Measurements from ENCODE around the gene SIPA1L3.

Gene SIPA1L3

GRCh38 chr19:37942516-37942902 lies 35.5 kb downstream of the SIPA1L3 start:
- no peak for DNase-seq (ENCODE audit: low read depth, low spot score)

- no peak for DNase-seq (ENCODE audit: low read depth, low spot score)
These were observed 36.5 kb downstream of the SIPA1L3 start for GRCh38 chr19:37943480-37943879.

GRCh38 chr19:37946132-37946531 lies 39.1 kb downstream of the SIPA1L3 start:
- DNase-seq (ENCODE audit: low read depth, low spot score), result no peak

GRCh38 chr19:37947778-37948177 lies 40.8 kb downstream of the SIPA1L3 start:
- no peak for DNase-seq (ENCODE audit: low read depth, low spot score)

- no peak for DNase-seq (ENCODE audit: low read depth, low spot score)
These were observed 41.4 kb downstream of the SIPA1L3 start for GRCh38 chr19:37948362-37948761.

- DNase-seq (ENCODE audit: low read depth, low spot score), result no peak
These were observed 43.6 kb downstream of the SIPA1L3 start for GRCh38 chr19:37950471-37951175.

GRCh38 chr19:37951816-37952210 lies 44.8 kb downstream of the SIPA1L3 start:
- no peak for DNase-seq (ENCODE audit: low read depth, low spot score)

- DNase-seq (ENCODE audit: low read depth, low spot score), result no peak
These were observed 46.3 kb downstream of the SIPA1L3 start for GRCh38 chr19:37953171-37953917.

- DNase-seq (ENCODE audit: low read depth, low spot score), result no peak
These were observed 46.9 kb downstream of the SIPA1L3 start for GRCh38 chr19:37953918-37954303.

- DNase-seq (ENCODE audit: low read depth, low spot score), result no peak
These were observed 47.4 kb downstream of the SIPA1L3 start for GRCh38 chr19:37954421-37954874.

GRCh38 chr19:37955986-37956385 lies 49.0 kb downstream of the SIPA1L3 start:
- DNase-seq (ENCODE audit: low read depth, low spot score), result no peak

- no peak for DNase-seq (ENCODE audit: low read depth, low spot score)
These were observed 50.2 kb downstream of the SIPA1L3 start for GRCh38 chr19:37957176-37957575.

- no peak for DNase-seq (ENCODE audit: low read depth, low spot score)
These were observed 52.7 kb downstream of the SIPA1L3 start for GRCh38 chr19:37959665-37960114.

GRCh38 chr19:37961198-37961597 lies 54.2 kb downstream of the SIPA1L3 start:
- no peak for DNase-seq (ENCODE audit: low read depth, low spot score)

GRCh38 chr19:37963190-37963936 lies 56.4 kb downstream of the SIPA1L3 start:
- DNase-seq (ENCODE audit: low read depth, low spot score), result no peak

- DNase-seq (ENCODE audit: low read depth, low spot score), result no peak
These were observed 57.1 kb downstream of the SIPA1L3 start for GRCh38 chr19:37964109-37964508.

- no peak for DNase-seq (ENCODE audit: low read depth, low spot score)
These were observed 59.2 kb downstream of the SIPA1L3 start for GRCh38 chr19:37966211-37966661.

- no peak for DNase-seq (ENCODE audit: low read depth, low spot score)
These were observed 59.7 kb downstream of the SIPA1L3 start for GRCh38 chr19:37966662-37967231.

- no peak for DNase-seq (ENCODE audit: low read depth, low spot score)
These were observed 62.7 kb downstream of the SIPA1L3 start for GRCh38 chr19:37969695-37970094.

- no peak for DNase-seq (ENCODE audit: low read depth, low spot score)
These were observed 63.7 kb downstream of the SIPA1L3 start for GRCh38 chr19:37970699-37971098.

GRCh38 chr19:37972803-37973202 lies 65.8 kb downstream of the SIPA1L3 start:
- DNase-seq (ENCODE audit: low read depth, low spot score), result no peak

- DNase-seq (ENCODE audit: low read depth, low spot score), result no peak
These were observed 66.7 kb downstream of the SIPA1L3 start for GRCh38 chr19:37973666-37974065.
